Measurements from ENCODE around the gene TMEM87B. TPM values are rescaled to one million over a fixed set of nuclear protein-coding genes. Genes with fewer than 3 reads are reported as not detected.

The TMEM87B gene
- total and polyA plus RNA-seq, 2 of the 4 experiments (the other 2 are of a cell fraction) = 6.3 to 12.5 TPM

DNA sequence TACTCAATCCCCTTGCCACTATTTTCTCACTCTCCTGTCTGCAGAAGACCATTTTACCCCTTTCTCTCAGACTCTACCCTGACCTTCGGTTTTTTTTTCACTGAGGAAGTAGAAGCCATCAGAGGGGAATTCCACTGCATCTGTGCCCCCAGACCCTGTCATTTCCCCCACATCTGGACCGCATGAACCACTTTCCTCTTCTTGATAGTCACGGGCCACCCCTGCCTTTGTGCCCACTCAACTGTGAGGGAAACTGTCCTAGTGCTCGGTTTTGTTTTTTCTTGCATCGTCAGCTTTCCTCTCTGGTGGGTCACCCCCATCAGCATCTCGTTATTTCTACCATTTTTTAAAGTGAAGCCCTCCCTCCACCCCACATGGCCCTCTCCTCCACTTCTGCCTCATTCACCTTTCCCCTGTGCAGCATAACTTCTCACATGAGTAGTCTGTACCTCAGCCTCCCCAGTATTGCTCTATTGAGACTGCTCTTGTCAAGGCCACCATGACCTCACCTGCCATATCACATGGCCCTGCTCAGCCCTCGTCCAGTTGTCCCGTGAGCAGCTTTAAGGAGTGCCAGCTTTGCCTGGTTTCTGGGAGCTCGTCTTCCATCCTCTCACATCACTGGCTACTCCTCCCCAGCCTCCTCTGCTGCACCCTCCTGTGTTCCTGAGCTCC lies 32.4 kb downstream of the TMEM87B start:
- TF ChIP-seq FOS (IDR thresholded peaks at IDR 0.05; ENCODE audit: low read depth, low read length) (no peak), CHD1 (IDR thresholded peaks at IDR 0.05; ENCODE audit: low read depth, low read length) (no peak), RFX5 (IDR thresholded peaks at IDR 0.05; ENCODE audit: low read depth, low read length) (no peak), CEBPB (IDR thresholded peaks at IDR 0.05; ENCODE audit: low read depth, low read length) (no peak), RAD21 (IDR thresholded peaks at IDR 0.05; ENCODE audit: low read length) (no peak), POLR2A (IDR thresholded peaks at IDR 0.05; ENCODE audit: low read depth, low read length) (no peak), MXI1 (IDR thresholded peaks at IDR 0.05; ENCODE audit: borderline replicate concordance, low read depth, low read length) (no peak), RCOR1 (IDR thresholded peaks at IDR 0.05; ENCODE audit: insufficient replicate concordance, low read length) (no peak), NFE2L2 (IDR thresholded peaks at IDR 0.05; ENCODE audit: low read depth, low read length) (no peak), BHLHE40 (IDR thresholded peaks at IDR 0.05; ENCODE audit: low read depth, low read length) (no peak)
- TF ChIP-seq, protein P1, sequence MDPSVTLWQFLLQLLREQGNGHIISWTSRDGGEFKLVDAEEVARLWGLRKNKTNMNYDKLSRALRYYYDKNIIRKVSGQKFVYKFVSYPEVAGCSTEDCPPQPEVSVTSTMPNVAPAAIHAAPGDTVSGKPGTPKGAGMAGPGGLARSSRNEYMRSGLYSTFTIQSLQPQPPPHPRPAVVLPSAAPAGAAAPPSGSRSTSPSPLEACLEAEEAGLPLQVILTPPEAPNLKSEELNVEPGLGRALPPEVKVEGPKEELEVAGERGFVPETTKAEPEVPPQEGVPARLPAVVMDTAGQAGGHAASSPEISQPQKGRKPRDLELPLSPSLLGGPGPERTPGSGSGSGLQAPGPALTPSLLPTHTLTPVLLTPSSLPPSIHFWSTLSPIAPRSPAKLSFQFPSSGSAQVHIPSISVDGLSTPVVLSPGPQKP (IDR thresholded peaks at IDR 0.05; ENCODE audit: borderline replicate concordance, low read depth, low read length) = no peak
- H3K9me1 ChIP-seq (ENCODE audit: insufficient read depth, low read length) = peaks cover 18% of the 10 kb centered on the region
- no peak overlapping the region for H2BK20ac ChIP-seq (ENCODE audit: low read depth, low read length)
- H3K14ac ChIP-seq (replicated peaks; ENCODE audit: low read depth, low read length) = no peak overlapping the region
- H3K27ac ChIP-seq (ENCODE audit: insufficient read depth, low read length) = no peak overlapping the region
- no peak overlapping the region for H3K56ac ChIP-seq (ENCODE audit: extremely low read depth, insufficient read depth, low read length)
- H4K20me1 ChIP-seq (ENCODE audit: insufficient read depth, low read length) = no peaks in the 10 kb centered on the region
- H3K27me3 ChIP-seq (ENCODE audit: control insufficient read depth, insufficient read depth, low read length) = no peaks in the 10 kb centered on the region
- H3K4me2 ChIP-seq (ENCODE audit: low read depth, low read length) = no peak overlapping the region
- no peak overlapping the region for H3K9ac ChIP-seq (ENCODE audit: low read depth, low read length)
- no peak overlapping the region for H4K8ac ChIP-seq (ENCODE audit: low read depth in 2 of 2, low read length in 2 of 2)
- WGBS, 2 experiments (ENCODE audit: extremely low coverage in 2 of 2, insufficient read length in 1 of 2) = 91% methylated on average over 4 of the region's 9 CpGs; no CpG with 5 or more reads in 1 of the 2 experiments
- H4K5ac ChIP-seq (ENCODE audit: low read depth, low read length) = no peak overlapping the region
- H3K9me3 ChIP-seq (ENCODE audit: control insufficient read depth, insufficient read depth, low read length) = no peaks in the 10 kb centered on the region
- in situ Hi-C loops (cut with MboI; ENCODE audit: low sequenced_read_pairs) = no loop called here
- no peak overlapping the region for H2AFZ ChIP-seq (replicated peaks; ENCODE audit: low read length, poor library complexity)
- peaks cover 61% of the 10 kb centered on the region for H3K36me3 ChIP-seq (ENCODE audit: control insufficient read depth, insufficient read depth, low read length)
- DNase-seq (no peak), ATAC-seq (ENCODE audit: low read depth) (no peak)
- H2BK5ac ChIP-seq (ENCODE audit: low read depth, low read length, poor library complexity, severe bottlenecking) = no peak overlapping the region
- ChIA-PET POLR2A (ENCODE audit: unreplicated experiment) (no interaction called here), CTCF (no interaction called here)
- BruUV-seq (replicated peaks) = no TSS peak
- no peak overlapping the region for H2BK15ac ChIP-seq (ENCODE audit: low read depth, low read length)
- H3K4me1 ChIP-seq (ENCODE audit: control insufficient read depth, insufficient read depth, low read length) = peaks cover 7% of the 10 kb centered on the region
- H3K4me3 ChIP-seq (ENCODE audit: insufficient read depth, low read depth, low read length) = no peak overlapping the region
- H3K18ac ChIP-seq (ENCODE audit: low read depth, low read length) = no peak overlapping the region
- no peak overlapping the region for H4K91ac ChIP-seq (ENCODE audit: insufficient read depth, low read depth, low read length)
- H3K4ac ChIP-seq (ENCODE audit: low read depth, low read length) = no peak overlapping the region
- no peak overlapping the region for H2BK120ac ChIP-seq (ENCODE audit: low read depth, low read length)
- intact Hi-C loops (cut with micrococcal nuclease) = no loop called here
- no peak overlapping the region for H2AK5ac ChIP-seq (ENCODE audit: low read depth, low read length)
- dilution Hi-C loops (cut with HindIII; ENCODE audit: low sequenced_read_pairs, unreplicated experiment) = no loop called here
- no peak overlapping the region for H3K23ac ChIP-seq (ENCODE audit: low read depth, low read length)
- peak overlapping the region; percentile 39 for H2AK9ac ChIP-seq (replicated peaks; ENCODE audit: low read depth, low read length, poor library complexity)
- peaks cover 29 to 75% of the 10 kb centered on the region in 2 experiments for H3K79me1 ChIP-seq (ENCODE audit: low read depth in 1 of 2, low read length in 2 of 2)

All from IMR-90 (cell line).